ENCODE results near the gene NTHL1. TPM values are rescaled to one million over a fixed set of nuclear protein-coding genes. Genes with fewer than 3 reads are reported as not detected.

The NTHL1 gene
- total RNA-seq, 1 experiment from 2014 or later = 51.6 TPM

DNA sequence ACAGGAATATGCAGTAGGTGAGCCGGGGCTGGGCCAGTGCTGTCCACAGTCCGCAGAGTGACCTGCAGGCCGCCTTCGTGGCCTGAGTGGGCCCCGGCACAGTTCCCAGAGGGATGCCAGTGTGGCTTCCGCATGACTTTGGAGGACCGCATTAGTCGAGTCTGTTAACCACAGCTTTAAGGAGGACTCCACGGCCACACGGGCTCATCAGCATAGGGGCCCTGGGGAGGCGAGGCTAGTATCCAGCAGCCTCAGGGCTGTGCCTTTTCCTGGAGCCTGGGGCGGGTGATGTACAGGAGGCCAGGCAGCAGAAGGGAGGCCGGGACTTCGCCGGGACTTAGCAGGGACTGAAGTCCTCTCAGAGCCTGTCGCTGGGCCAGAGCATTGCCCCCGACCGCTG lies 13.4 kb upstream of the NTHL1 start:
- intact Hi-C loops (cut with micrococcal nuclease; ENCODE audit: unreplicated experiment) = no loop called here
- Histone ChIP-seq H3K27ac (ENCODE audit: low read depth, low read length, poor library complexity, severe bottlenecking) (no peak overlapping the region), H3K4me3 (ENCODE audit: low read depth, low read length, poor library complexity, severe bottlenecking) (no peak overlapping the region), H3K9me3 (ENCODE audit: low read depth, low read length, poor library complexity, severe bottlenecking) (no peaks in the 10 kb centered on the region), H3K36me3 (ENCODE audit: insufficient read depth, low read length, poor library complexity, severe bottlenecking) (peaks cover 2% of the 10 kb centered on the region), H3K4me1 (ENCODE audit: insufficient read depth, low read length, poor library complexity, severe bottlenecking) (no peaks in the 10 kb centered on the region), H3K27me3 (replicated peaks; ENCODE audit: insufficient read depth, low read depth, low read length, poor library complexity) (no peaks in the 10 kb centered on the region)
- DNase-seq (ENCODE audit: low spot score) = no peak
- ChIA-PET CTCF (no interaction called here), POLR2A (ENCODE audit: low non-redundant PET) (no interaction called here)
- no peak for TF ChIP-seq EZH2 (IDR thresholded peaks at IDR 0.05; ENCODE audit: borderline replicate concordance, low read depth, low read length, poor library complexity, severe bottlenecking)
- no peak for TF ChIP-seq CTCF (conservative IDR thresholded peaks at IDR 0.05; ENCODE audit: low read depth, low read length)
- no TSS peak for BruUV-seq (replicated peaks)

DNA sequence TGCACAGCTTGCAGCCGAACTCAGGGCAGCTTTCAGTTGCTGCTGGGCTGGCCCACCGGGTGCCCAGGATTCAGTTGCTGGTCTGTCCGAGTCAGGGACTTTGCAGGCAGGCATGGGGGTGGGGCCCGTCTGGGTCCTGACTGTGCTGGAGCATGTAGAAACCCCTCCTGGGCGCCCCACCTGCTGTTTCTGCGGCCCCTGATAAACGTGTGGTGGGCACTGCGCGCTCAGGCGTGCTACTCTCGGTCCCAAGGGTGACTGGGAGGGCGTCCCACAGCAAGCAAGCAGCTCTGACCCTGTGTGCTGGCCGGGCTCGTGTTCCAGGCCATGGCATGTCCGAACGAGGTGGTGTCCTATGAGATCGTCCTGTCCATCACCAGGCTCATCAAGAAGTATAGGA lies 12.7 kb upstream of the NTHL1 start:
- no TSS peak for BruUV-seq (replicated peaks)
- Histone ChIP-seq H3K27ac (ENCODE audit: low read depth, low read length, poor library complexity, severe bottlenecking) (no peak overlapping the region), H3K4me3 (ENCODE audit: low read depth, low read length, poor library complexity, severe bottlenecking) (no peak overlapping the region), H3K36me3 (ENCODE audit: insufficient read depth, low read length, poor library complexity, severe bottlenecking) (no peaks in the 10 kb centered on the region), H3K27me3 (replicated peaks; ENCODE audit: insufficient read depth, low read depth, low read length, poor library complexity) (no peaks in the 10 kb centered on the region), H3K9me3 (ENCODE audit: low read depth, low read length, poor library complexity, severe bottlenecking) (no peaks in the 10 kb centered on the region), H3K4me1 (ENCODE audit: insufficient read depth, low read length, poor library complexity, severe bottlenecking) (no peaks in the 10 kb centered on the region)
- POLR2A ChIA-PET (ENCODE audit: low non-redundant PET) = no interaction called here
- TF ChIP-seq CTCF (conservative IDR thresholded peaks at IDR 0.05; ENCODE audit: low read depth, low read length) (no peak), EZH2 (IDR thresholded peaks at IDR 0.05; ENCODE audit: borderline replicate concordance, low read depth, low read length, poor library complexity, severe bottlenecking) (no peak)
- CTCF ChIA-PET = no interaction called here
- no peak for DNase-seq (ENCODE audit: low spot score)
- intact Hi-C loops (cut with micrococcal nuclease; ENCODE audit: unreplicated experiment) = no loop called here

DNA sequence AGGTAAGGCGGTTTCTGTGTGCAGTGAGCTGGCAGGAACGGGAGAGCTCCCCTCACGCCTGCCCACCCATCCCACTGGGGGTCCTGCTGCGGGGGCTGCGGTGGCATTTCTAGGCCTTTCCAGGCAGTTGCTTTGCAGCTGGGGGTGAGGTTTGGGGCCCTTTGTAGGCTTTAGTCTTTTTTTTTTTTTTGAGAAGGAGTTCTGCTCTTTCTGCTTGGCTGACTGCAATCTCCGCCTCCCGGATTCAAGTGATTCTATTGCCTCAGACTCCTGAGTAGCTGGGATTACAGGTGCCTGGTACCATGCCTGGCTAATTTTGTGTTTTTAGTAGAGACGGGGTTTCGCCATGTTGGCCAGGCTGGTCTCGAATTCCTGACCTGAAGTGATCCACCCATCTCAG lies 11.2 kb upstream of the NTHL1 start:
- no peaks in the 10 kb centered on the region for H3K36me3 ChIP-seq (ENCODE audit: insufficient read depth, low read length, poor library complexity, severe bottlenecking)
- no TSS peak for BruUV-seq (replicated peaks)
- DNase-seq (ENCODE audit: low spot score) = no peak
- intact Hi-C loops (cut with micrococcal nuclease; ENCODE audit: unreplicated experiment) = no loop called here
- no peak overlapping the region for H3K4me3 ChIP-seq (ENCODE audit: low read depth, low read length, poor library complexity, severe bottlenecking)
- H3K9me3 ChIP-seq (ENCODE audit: low read depth, low read length, poor library complexity, severe bottlenecking) = no peaks in the 10 kb centered on the region
- H3K27me3 ChIP-seq (replicated peaks; ENCODE audit: insufficient read depth, low read depth, low read length, poor library complexity) = no peaks in the 10 kb centered on the region
- TF ChIP-seq CTCF (conservative IDR thresholded peaks at IDR 0.05; ENCODE audit: low read depth, low read length) (no peak), EZH2 (IDR thresholded peaks at IDR 0.05; ENCODE audit: borderline replicate concordance, low read depth, low read length, poor library complexity, severe bottlenecking) (no peak)
- H3K4me1 ChIP-seq (ENCODE audit: insufficient read depth, low read length, poor library complexity, severe bottlenecking) = no peaks in the 10 kb centered on the region
- H3K27ac ChIP-seq (ENCODE audit: low read depth, low read length, poor library complexity, severe bottlenecking) = no peak overlapping the region
- POLR2A ChIA-PET (ENCODE audit: low non-redundant PET) = interaction anchor here (0.6 kb wide), 1 partner anchor 10 kb away, joined by 4 read pairs; no protein-coding TSS in a partner anchor
- CTCF ChIA-PET = no interaction called here
